KMS-11 (cell line): ENCODE results near the gene ITGAD.

Experiments used
- H2AFZ ChIP-seq: fragments of 200-600 bp; sonication (generic); 2 replicates; pipeline ENCODE4 v1.6.1; 2016; ENCODE audit warnings: antibody characterized with exemption, mixed run types, low read depth
- H3K27ac ChIP-seq: fragments of 200-600 bp; sonication (generic); 2 replicates; pipeline ENCODE4 v1.6.1; 2016; ENCODE audit warnings: mild to moderate bottlenecking, mixed run types
- H3K27me3 ChIP-seq: fragments of 200-600 bp; sonication (generic); 2 replicates; pipeline ENCODE4 v1.6.1; 2017; ENCODE audit warnings: mild to moderate bottlenecking, low read depth, mixed run types, moderate library complexity; ENCODE audit not compliant: insufficient read depth
- H3K36me3 ChIP-seq: fragments of 200-600 bp; sonication (generic); 2 replicates; pipeline ENCODE4 v1.6.1; 2017; ENCODE audit warnings: mild to moderate bottlenecking, mixed run types; ENCODE audit not compliant: insufficient read depth
- H3K4me1 ChIP-seq: fragments of 200-600 bp; sonication (generic); 2 replicates; pipeline ENCODE4 v1.6.1; 2016; ENCODE audit warnings: mild to moderate bottlenecking, low read depth, mixed run types; ENCODE audit not compliant: poor library complexity, severe bottlenecking
- H3K4me2 ChIP-seq: fragments of 200-600 bp; sonication (generic); 2 replicates; pipeline ENCODE4 v1.7.0; 2016; ENCODE audit warnings: mild to moderate bottlenecking, mixed run types
- H3K4me3 ChIP-seq: fragments of 200-600 bp; sonication (generic); IDR thresholded peaks from 2 replicates; pipeline ENCODE4 v1.6.1; 2017; ENCODE audit warnings: low read depth, low read length, mixed read lengths; ENCODE audit not compliant: insufficient read depth
- H3K79me2 ChIP-seq: fragments of 200-600 bp; sonication (generic); 2 replicates; pipeline ENCODE4 v1.6.1; 2016; ENCODE audit warnings: low read depth, mixed run types; ENCODE audit not compliant: insufficient read depth
- H3K9ac ChIP-seq: fragments of 200-600 bp; sonication (generic); 2 replicates; pipeline ENCODE4 v1.6.1; 2016; ENCODE audit warnings: mild to moderate bottlenecking, mixed run types
- H4K20me1 ChIP-seq: fragments of 200-600 bp; sonication (generic); 2 replicates; pipeline ENCODE4 v1.6.1; 2016; ENCODE audit warnings: mild to moderate bottlenecking, mixed run types; ENCODE audit not compliant: insufficient read depth
- TF ChIP-seq, protein P1 (sequence below): fragments of 200-600 bp; sonication (generic); conservative IDR thresholded peaks from 2 replicates; pipeline ENCODE4 v1.6.1; 2017; ENCODE audit warnings: low read depth, mild to moderate bottlenecking, antibody characterized with exemption, low read length, moderate library complexity, mixed read lengths

The ITGAD gene

DNA sequence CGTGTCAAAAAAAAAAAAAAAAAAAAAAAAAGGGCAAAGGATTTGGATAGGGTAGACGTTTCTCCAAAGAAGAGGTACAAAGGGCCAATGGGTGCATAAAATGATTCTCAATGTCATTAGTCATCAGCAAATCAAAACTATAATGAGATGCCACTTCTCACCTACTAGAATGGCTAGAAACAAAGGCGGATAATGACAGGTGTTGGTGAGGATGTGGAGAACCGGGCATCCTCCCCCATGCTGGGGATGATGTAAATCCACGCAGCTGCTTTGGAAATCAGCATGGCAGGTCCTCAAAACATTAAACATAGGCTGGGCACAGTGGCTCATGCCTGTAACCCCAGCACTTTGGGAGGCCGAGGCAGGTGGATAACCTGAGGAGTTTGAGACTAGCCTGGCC lies 28.7 kb upstream of the ITGAD start:
- Histone ChIP-seq H3K36me3 (no peaks in the 10 kb centered on the region), H2AFZ (no peak overlapping the region), H4K20me1 (no peaks in the 10 kb centered on the region), H3K27me3 (no peaks in the 10 kb centered on the region), H3K27ac (no peak overlapping the region), H3K4me1 (no peaks in the 10 kb centered on the region), H3K4me2 (no peak overlapping the region), H3K9ac (no peak overlapping the region), H3K79me2 (no peaks in the 10 kb centered on the region), H3K4me3 (no peak overlapping the region)
- TF ChIP-seq, protein P1, sequence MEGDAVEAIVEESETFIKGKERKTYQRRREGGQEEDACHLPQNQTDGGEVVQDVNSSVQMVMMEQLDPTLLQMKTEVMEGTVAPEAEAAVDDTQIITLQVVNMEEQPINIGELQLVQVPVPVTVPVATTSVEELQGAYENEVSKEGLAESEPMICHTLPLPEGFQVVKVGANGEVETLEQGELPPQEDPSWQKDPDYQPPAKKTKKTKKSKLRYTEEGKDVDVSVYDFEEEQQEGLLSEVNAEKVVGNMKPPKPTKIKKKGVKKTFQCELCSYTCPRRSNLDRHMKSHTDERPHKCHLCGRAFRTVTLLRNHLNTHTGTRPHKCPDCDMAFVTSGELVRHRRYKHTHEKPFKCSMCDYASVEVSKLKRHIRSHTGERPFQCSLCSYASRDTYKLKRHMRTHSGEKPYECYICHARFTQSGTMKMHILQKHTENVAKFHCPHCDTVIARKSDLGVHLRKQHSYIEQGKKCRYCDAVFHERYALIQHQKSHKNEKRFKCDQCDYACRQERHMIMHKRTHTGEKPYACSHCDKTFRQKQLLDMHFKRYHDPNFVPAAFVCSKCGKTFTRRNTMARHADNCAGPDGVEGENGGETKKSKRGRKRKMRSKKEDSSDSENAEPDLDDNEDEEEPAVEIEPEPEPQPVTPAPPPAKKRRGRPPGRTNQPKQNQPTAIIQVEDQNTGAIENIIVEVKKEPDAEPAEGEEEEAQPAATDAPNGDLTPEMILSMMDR: no peak

GRCh38 chr16:31365131-31365865 lies 27.8 kb upstream of the ITGAD start:
- H2AFZ ChIP-seq: no peak overlapping the region
- no peaks in the 10 kb centered on the region for H4K20me1 ChIP-seq
- no peaks in the 10 kb centered on the region for H3K27me3 ChIP-seq
- no peak overlapping the region for H3K9ac ChIP-seq
- no peak overlapping the region for H3K4me3 ChIP-seq
- no peaks in the 10 kb centered on the region for H3K4me1 ChIP-seq
- H3K79me2 ChIP-seq: no peaks in the 10 kb centered on the region
- H3K4me2 ChIP-seq: no peak overlapping the region
- H3K27ac ChIP-seq: no peak overlapping the region
- TF ChIP-seq, protein P1: no peak
- no peaks in the 10 kb centered on the region for H3K36me3 ChIP-seq

- no peaks in the 10 kb centered on the region for H3K36me3 ChIP-seq
- no peaks in the 10 kb centered on the region for H3K4me1 ChIP-seq
- H3K27ac ChIP-seq: no peak overlapping the region
- no peak overlapping the region for H3K4me2 ChIP-seq
- no peaks in the 10 kb centered on the region for H3K79me2 ChIP-seq
- H4K20me1 ChIP-seq: no peaks in the 10 kb centered on the region
- TF ChIP-seq, protein P1: no peak
- H2AFZ ChIP-seq: no peak overlapping the region
- H3K27me3 ChIP-seq: no peaks in the 10 kb centered on the region
- no peak overlapping the region for H3K4me3 ChIP-seq
- no peak overlapping the region for H3K9ac ChIP-seq
Observed at GRCh38 chr16:31367853-31368252, 25.3 kb upstream of the ITGAD start.

DNA sequence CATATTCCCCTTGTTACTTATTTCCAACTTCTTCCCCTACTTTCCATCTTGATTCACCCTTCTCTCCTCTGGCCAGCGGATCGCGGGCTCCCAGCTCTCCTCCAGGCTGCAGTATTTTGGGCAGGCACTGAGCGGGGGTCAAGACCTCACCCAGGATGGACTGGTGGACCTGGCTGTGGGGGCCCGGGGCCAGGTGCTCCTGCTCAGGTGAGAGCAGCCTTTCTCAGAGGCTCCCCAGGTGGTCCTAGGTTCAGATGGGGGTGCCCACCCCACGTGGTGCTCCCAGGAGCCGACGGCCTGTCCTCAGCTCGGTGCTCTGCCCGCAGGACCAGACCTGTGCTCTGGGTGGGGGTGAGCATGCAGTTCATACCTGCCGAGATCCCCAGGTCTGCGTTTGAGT lies 22.1 kb upstream of the ITGAD start:
- H3K4me3 ChIP-seq: no peak overlapping the region

More for the DNA sequence above, 22.1 kb upstream of the ITGAD start:
- H3K9ac ChIP-seq: no peak overlapping the region
- no peaks in the 10 kb centered on the region for H3K4me1 ChIP-seq
- H3K4me2 ChIP-seq: no peak overlapping the region
- no peak overlapping the region for H3K27ac ChIP-seq
- H4K20me1 ChIP-seq: no peaks in the 10 kb centered on the region
- H3K79me2 ChIP-seq: no peaks in the 10 kb centered on the region
- no peaks in the 10 kb centered on the region for H3K27me3 ChIP-seq
- TF ChIP-seq, protein P1: no peak
- no peak overlapping the region for H2AFZ ChIP-seq
- no peaks in the 10 kb centered on the region for H3K36me3 ChIP-seq
